HG03280 (cell line): ENCODE results near the gene GGPS1.
A peak's percentile ranks its signal among the peaks of the same experiment; 100 is the strongest.
"Not testable (repeated sequence)": the region's sequence is repeated elsewhere in the genome, so short reads cannot be mapped to it uniquely, and the experiment has no call there.

Experiments
- ATAC-seq: cut with Tn5 transposase; IDR thresholded peaks from one replicate; pipeline ENCODE4 v1.9.1; 2021; ENCODE audit warnings: mild to moderate bottlenecking, moderate library complexity; ENCODE audit not compliant: unreplicated experiment

GGPS1 gene

DNA sequence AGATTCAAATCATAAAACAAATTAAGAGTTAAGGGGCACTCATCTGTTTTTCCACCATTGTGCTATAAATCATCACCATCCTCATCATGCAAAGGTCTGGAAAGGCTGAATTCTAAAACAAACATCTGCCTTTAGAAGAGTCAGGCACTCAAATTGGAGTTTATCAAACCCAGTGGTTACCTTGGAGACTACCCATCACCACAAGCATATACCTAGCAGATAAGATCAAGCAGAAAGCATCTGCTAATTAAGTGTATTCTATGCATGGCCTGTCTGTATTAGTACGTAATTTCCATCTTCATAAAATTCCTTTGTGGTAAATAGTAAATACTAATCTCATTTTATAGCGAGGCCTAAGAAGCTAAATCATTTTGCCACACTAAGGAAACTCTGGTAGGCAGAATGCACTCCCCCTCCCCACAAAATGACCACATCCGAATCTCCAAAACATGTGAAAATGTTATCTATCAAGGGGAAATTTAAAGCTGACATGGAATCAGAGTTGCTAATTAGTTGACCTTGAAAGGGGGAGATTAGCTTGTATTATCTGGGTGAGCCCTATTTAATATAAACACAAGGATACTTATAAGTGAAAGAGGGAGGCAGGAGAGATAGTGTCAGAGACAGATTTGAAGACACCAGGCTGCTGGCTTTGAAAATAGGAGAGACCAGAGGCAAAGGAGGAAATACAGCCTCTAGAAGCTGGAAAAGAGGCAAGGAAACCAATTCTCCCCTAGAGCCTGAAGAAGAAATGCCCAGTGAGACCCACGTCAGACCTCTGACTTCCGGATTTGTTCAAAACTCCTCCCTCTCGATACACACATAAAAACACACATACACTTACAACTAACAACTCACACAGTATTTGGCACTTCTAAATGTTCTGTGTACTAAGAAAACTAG is 23.6 kb upstream of the GGPS1 start:
- no peak for ATAC-seq

DNA sequence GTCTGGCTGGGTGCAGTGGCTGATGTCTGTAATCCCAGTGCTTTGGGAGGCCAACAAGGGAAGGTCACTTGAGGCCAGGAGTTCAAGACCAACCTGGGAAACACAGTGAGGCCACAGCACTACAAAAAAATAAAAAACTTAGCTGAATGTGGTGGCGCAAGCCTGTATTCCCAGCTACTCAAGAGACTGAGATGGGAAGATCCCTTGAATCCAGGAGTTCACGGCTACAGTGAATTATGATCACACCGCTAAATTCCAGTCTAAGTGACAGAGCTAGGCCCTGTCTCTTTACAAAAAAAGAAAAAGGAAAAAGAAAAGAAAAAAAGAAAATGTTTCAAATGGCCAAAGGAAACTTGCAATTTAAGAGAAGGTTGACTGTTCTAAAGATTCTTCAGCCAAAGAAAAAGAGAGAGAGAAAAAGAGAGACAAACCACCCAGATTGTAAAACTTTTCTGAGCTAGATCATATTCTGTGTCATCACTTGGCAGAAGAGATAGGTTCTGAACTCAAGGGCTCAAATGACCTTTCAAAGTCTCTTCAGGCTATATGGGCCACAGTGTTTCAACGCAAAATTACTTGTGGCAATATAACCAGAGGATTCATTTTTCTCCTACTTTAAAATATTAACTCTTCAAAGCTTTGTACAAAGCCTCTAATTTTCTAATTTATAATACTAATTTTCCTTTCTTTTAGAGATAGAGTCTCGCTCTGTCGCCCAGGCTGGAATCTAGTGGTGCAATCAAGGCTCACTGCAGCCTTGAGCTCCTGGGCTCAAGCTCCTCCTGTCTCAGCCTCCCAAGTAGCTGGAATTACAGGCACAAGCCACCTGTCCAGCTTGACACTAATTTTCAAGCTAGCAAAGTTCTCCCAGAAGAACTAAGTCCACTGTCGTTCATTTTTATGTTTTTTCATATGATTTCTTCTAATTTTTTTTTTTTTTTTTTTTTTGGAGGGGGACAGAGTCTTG is 20.9 kb upstream of the GGPS1 start:
- ATAC-seq: no peak

DNA sequence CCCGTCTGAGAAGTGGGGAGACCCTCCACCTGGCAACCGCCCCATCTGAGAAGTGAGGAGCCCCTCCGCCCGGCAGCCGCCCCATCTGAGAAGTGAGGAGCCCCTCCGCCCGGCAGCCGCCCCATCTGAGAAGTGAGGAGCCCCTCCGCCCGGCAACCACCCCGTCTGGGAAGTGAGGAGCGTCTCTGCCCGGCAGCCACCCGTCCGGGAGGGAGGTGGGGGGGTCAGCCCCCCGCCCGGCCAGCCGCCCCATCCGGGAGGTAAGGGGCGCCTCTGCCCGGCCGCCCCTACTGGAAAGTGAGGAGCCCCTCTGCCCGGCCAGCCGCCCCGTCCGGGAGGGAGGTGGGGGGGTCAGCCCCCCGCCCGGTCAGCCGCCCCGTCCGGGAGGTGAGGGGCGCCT is 19.2 kb upstream of the GGPS1 start:
- not testable (repeated sequence) for ATAC-seq

DNA sequence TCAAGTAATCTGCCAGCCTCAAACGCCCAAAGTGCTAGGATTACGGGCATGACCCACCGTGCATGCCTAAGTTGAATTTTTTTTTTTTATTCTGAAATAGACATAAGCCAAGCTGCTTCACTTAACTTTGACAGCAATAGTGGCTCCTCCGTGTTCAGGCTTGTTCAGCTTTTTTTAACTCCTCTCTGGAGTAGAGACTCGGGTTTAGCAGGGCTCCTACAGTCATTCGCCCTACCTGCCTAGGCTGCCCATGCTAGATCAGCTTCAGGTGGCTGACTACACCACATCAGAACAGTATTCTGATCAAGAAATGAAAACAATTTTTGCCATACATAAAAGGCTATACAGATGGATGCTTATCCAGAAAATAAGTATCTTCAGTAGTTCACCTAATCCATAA is 15.1 kb upstream of the GGPS1 start:
- ATAC-seq: no peak

DNA sequence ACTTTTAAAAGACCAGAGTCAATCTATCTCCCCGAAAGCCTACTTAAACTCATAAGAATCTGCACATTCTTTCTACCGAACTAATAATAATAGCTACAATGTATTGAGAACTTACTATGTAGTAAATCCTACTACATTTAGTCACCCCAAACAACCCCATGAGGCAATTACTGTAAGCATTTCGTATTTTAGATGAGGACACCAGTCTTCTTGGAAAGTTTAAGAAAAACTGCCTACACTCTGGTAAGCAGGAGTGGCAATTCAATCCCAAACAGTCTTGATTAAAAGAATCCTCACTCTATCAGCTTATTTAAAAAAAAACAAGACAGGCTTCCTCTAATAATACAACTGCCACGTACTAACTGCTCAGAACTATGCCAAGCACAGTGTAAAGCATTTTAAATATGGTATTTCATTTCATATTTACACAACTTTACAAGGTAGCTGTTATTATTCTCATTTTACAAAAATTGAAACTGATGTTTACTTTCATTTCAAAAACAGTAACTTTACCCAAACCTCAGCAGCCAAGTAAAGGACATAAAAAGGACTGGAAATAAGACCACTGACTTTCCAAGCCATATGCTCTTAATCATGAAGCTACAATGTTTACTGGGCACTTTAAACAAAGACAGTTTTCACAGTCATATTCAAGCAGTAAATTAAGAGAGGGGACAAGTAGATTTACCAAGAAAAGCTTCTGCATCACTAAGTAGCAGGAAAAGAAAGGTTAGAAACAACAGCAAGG is 14.3 kb upstream of the GGPS1 start:
- ATAC-seq: no peak

DNA sequence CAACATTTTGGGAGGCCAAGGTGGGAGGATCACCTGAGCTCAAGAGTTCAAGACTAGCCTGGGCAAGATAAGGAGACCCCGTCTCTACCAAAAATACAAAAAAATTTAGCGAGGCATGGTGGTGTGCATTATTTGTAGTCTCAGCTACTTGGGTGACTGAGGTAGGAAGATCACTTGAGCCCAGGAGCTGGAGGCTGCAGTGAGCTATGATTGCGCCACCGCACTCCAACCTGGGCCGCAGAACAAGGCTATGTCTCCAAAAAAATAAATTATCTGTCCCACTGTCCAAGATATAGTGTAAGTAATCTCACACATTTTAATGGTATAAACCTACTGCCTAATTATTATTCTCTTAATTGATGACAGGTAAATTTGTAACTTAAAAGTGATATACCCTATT is 13.2 kb upstream of the GGPS1 start:
- no peak for ATAC-seq

DNA sequence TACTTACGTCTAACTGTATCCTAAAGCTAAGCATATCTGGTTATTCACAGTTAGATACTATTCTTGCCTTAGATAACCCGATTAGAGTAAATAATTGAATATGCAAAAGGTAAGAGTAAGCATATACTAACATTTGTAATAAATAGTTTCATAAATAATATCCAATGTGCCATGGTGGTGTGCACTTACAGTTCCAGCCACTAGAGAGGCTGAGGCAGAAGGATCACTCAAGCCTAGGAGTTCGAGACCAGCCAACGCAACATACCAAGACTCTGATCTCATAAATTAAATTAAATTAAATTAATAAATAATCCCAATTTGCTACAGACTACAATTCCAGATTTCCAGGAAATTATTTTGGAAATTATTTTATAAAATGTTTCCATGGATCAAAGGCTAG is 12.6 kb upstream of the GGPS1 start:
- ATAC-seq: no peak

DNA sequence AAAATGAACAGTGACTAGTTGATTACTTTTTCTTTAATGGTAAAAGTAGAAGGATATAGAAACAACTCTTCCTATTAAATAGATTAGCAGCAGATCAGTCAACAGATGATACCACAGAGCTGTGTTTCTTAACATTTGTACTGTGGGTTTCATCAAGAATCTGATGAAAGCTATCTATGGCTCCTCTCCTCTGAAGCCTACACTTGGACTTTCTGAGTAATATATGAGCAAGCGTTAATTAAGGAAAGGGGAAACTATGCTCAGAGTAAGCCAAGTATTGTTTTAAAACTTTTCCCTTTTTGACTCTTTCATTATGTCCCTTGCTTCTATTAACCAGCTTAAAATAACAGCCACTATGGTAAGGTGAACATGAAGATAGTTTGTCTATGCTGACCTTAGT is 11.2 kb upstream of the GGPS1 start:
- no peak for ATAC-seq

DNA sequence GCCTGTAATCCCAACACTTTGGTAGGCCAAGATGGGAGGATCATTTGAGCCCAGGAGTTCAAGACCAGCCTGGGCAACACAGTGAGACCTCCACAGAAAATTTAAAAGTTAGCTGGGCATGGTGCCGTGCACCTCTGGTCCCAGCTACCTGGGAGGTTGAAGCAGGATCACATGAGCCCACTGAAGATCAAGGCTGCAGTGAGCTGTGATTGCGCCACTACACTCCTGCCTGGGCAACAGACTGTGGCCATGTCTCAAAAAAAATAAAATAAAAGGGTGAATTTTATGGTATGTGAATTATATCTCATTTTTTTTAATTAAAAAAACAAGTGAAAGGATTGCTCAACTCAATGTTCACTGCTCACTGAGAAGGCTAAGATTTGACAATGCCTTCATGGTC is 9.1 kb upstream of the GGPS1 start:
- ATAC-seq: no peak

DNA sequence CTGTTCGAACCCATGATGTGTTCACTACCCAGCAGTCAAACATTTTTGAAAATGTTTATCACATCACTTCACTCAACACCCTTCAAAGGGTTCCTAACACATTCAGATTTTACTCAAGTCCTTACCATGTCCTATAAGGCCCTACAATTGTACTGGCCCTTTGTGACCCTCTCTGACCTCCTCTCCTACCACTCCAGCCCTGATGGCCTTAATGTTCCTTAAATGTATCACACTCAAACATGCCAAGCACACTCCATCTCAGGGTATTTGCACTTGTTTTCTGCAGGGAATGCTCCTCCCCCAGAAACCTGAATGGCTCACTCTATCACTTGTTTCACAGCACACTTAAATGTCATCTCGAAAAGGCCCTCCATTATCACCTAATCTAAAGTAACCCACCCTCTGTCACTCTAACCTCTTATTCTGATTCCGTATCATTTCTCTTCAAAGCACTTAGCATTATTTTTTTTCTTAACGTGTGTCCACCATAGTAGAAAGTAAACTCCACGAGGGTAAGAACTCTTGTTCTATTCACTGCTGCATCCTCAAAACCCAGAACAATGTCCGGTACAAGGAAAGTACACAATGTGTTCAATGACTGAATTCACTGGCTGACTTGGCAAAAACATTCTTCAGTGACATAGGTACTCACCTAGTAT is 7.7 kb upstream of the GGPS1 start:
- ATAC-seq: no peak

DNA sequence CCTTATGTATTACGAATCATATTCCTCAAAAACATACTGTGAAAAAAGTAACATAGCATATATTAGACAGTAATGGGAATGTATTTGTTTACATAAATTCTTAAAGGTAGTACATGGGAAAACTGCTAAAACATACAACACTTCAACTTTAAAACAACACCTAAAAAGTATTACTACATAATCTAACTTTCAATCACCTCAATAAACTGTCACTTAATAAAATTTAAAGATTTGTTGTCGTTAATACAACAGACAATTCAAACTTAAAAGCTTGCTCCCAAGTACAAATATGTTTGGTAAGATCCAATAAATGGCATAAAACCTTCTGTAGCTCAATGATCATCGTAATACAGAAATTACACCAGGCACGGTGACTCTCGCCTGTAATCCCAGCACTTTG is 4.1 kb upstream of the GGPS1 start:
- ATAC-seq: no peak

DNA sequence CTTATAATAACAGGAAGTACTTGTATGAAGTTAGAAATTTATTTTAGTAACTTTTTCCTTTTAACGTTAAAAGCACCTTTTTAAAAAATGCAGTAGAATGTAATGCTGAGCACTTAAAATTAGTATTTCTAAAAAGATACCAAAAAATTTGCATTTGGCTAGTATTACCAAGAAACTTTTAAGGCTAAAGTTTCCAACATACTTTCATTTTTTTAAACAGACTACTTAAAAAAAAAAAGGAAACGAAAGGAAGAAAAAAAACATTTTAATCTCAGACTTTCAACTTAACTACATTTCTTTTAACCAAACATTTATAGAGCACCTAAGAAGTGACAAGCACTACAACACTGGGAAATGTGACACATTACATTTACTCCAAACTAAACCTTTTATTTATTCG is 3.2 kb upstream of the GGPS1 start:
- ATAC-seq: no peak

DNA sequence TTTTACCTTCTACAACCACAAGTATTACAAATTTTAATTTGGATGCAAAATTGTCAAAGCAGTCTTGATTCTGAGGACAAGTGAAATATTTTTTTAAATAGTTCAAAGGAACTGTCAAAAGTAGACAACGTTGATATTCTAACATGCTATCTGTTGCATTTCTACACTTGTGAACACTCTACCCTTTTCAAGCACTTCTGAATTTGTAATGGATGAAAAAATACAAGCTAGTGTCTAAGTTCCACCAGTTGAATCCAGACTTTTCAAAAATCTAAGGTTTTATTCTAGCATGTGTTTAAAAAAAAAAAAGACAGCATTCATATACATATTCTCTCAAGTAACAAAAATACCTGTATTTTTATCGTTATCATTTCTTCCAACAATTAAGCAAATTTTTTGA is 2.5 kb upstream of the GGPS1 start:
- no peak for ATAC-seq

DNA sequence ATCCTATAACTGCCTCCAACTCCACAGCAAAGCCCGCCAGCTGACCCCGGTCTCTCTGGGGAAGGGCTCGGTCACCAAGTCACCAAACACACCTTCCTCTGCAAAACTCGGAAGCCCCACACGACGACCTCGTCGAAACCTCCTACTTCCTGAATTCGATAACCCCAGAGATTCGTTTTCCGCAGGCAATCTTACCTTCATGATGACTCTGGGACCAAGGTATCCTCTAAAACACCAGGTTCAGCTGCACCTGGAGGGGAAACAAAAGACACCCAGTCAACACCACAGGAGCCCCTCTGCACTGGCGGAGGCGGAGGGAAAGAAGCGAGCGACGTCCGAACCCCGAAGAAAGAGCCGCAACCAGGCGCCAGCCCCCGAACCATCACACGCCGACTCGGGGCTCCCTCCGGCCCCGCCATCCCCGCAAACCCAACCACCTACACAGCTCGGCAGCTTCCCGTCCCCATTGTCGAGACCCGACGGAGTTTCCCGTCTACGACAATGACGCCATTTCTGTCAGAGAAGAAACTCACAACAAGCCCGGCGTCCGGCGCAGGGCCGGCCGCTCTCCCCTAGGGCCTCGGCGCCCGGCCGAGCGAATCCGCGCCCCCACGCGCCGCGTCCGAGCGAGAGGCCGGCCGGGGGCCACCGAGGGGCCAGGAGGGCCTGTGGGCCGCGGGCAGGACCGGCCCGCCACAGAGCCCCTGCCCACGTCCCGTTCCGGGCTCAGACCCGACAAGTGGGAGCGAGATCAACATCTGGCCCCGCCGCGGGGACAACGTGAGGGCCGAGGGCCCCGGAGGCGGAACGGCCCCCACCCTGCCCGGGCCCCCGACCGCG is 1.4 kb upstream of the GGPS1 start:
- no peak for ATAC-seq

DNA sequence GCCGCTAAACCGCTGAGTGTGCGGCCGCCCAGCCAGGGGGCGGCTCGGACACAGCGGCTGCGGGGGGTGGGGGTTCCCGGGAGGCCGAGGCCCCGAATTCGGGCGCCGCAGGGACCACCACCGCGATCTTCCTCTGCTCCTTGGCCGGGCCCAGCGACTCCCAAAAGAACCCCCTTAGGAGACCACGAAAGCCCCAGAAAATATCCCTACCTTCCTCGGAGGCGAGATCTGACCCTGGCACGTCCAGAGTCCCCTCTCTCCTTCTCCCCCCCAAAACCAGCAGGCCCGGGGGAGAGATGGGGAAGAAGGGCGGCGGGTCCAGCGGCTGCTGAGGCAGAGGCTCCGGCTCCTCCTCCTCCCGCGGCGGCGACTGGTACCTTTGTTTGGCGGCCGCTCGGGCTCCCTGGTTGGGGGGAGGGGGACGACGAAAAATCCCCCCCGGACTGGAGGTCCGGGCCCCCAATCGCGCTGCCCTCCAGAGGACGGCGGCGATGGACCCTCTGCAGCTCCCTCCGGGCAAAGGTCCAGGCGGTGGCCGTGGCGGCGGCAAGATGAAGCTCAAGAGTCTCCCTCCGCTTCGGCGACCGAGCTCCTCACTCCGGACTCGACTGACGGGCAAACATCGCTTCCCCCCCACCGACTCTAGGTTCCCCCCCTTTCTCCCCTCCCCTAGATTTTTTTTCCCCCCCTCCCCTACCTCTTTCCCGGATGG is 655 bp upstream of the GGPS1 start, which contains the start of gene ARID4B:
ARID4B (minus strand) TSS at position 621 of the 712 bp plus-strand sequence. CDS start 1,260 bp downstream, outside the sequence.
- ATAC-seq: peak; percentile 5

DNA sequence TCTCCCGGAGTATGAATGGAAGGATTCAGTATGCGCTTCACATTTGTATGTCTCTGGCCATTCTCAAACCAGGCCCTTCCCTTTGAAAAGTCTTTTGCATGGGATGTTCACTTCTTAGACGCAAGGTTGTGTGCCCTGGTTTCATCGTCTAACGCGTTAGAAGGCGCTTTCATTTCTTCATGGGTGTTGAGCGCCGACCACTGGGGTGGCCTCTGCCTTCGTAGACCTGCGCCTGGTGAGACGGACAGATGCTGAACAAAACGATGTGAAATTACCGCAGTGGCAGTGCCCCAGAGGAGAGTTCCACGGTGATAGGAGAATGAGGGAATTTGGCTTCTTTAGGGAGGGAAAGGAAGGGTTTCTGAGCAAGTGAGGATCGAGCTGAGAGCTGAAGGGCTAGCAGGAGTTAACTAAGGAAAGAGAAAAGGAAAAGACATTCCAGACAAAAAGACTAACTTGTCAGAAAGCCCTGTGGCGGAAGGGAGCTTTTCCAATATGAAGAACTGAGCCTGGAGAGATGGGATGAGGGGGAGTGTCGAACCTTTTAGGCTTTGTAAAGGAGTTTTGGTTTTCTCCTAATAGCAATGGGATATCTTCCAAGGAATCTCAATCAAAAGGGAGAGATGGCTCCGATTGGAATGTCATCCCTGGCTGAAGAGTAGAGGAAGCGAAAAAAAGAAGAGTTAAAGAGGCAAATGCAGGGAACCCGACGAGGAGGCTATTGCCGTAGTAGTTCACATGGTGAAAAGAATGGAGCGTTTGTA is 951 bp downstream of the GGPS1 start:
- ATAC-seq: peak; percentile 27

DNA sequence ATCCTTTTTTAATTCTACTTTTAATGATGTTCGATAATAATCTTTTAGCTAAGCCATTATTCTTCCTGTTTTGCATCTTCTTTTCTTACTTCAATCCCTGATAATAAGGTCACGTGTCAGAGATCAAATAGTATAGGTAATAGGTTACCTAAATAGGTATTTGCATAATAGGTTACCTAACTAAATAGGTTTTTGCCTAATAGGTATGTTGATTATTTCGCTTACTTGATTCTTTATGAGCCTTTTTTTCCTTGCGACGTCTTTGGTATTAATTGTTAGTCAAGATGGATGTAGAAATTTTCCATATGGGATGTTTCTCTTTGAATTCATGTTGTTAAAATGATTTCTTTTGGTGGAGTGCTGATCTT is 2.5 kb downstream of the GGPS1 start:
- no peak for ATAC-seq

DNA sequence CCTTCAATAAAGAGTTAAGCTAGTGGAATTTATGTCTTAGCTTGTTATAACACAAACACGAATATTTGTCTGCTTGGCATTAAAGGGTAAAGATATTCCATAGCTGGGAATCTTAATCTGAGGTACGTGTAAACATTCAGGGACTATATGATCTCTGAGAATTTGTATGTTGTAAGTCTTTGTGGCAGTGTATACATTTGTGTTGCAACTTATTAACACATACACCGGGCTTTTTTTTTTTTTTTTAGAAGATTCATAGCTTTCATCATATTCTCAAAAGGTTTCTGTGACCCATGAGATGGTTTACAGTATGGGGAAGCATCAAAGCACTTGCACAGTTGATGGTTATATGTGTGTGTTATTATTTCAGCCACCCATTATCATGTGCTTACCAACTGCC is 3.0 kb downstream of the GGPS1 start:
- ATAC-seq: no peak
